ENCODE measurements around the gene SAFB2. TPM values are rescaled to one million over a fixed set of nuclear protein-coding genes. Genes with fewer than 3 reads are reported as not detected.

SAFB2 gene
- total and polyA plus RNA-seq, 2 donors (not counting 1 experiment from before 2014, with no cell fraction given): 76.5 to 242 TPM

DNA sequence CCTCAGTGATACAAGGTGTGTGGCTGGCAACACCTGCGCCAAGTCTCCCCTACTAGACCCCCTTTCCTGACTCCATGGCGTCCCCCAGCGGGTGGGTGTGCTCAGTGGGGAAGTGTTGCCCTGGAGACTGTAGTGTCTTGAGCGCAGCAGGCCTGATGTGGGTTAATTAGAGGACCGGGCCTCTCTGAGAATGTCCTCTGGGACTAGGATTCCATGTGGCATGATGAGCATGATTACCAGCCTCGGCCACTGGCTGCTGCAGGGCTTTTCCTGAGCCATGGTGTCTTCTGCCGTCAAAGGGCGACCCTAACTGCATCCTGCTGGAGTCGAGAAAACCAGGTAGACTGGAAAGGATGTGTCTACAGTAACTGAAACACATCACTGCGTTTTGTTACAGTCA, 29.7 kb upstream of the SAFB2 start:
- Histone ChIP-seq H3K27ac (ENCODE audit: low read length in 2 of 2) (no peak overlapping the region), H3K36me3 (replicated peaks in 1 of 2; ENCODE audit: control extremely low read depth in 1 of 2, control insufficient read depth in 1 of 2, extremely low read depth in 1 of 2, insufficient read depth in 2 of 2, low read length in 1 of 2) (peaks cover 9 to 87% of the 10 kb centered on the region in 2 experiments), H3K9ac (ENCODE audit: low read length) (no peak overlapping the region), H2AFZ (ENCODE audit: insufficient read depth, low read depth, low read length, poor library complexity, severe bottlenecking) (no peak overlapping the region), H3K79me2 (ENCODE audit: control insufficient read depth, insufficient read depth, low read length) (peaks cover 65% of the 10 kb centered on the region), H3K4me3 (ENCODE audit: control extremely low read depth in 1 of 5, extremely low read depth in 1 of 5, insufficient read depth in 1 of 5, low read depth in 2 of 5, low read length in 4 of 5) (no peak overlapping the region), H3K9me3 (ENCODE audit: control extremely low read depth in 1 of 3, control insufficient read depth in 2 of 3, insufficient read depth in 1 of 3, low read length in 2 of 3) (no peaks in the 10 kb centered on the region), H3K4me1 (ENCODE audit: control insufficient read depth in 2 of 2, insufficient read depth in 2 of 2, low read length in 2 of 2) (no peaks in the 10 kb centered on the region), H4K20me1 (ENCODE audit: control insufficient read depth, insufficient read depth, low read length, poor library complexity, severe bottlenecking) (peaks cover 38% of the 10 kb centered on the region), H3K27me3 (replicated peaks in 1 of 4; ENCODE audit: control extremely low read depth in 1 of 4, control insufficient read depth in 3 of 4, insufficient read depth in 4 of 4, low read length in 3 of 4) (no peaks in the 10 kb centered on the region), H3K4me2 (replicated peaks; ENCODE audit: low read depth, low read length, poor library complexity, severe bottlenecking) (no peak overlapping the region)
- POLR2A ChIA-PET: no interaction called here
- H3K27me3 Mint-ChIP-seq: no peaks in the 10 kb centered on the region
- ATAC-seq (ENCODE audit: low read depth): no peak
- H3K4me3 Mint-ChIP-seq: no peak overlapping the region
- CTCF ChIA-PET: no interaction called here
- H3K27ac Mint-ChIP-seq: no peak overlapping the region
- no peak for TF ChIP-seq EZH2 (IDR thresholded peaks at IDR 0.05; ENCODE audit: borderline replicate concordance, insufficient read depth, low read depth, low read length, poor library complexity, severe bottlenecking)
- TF ChIP-seq, protein P1, sequence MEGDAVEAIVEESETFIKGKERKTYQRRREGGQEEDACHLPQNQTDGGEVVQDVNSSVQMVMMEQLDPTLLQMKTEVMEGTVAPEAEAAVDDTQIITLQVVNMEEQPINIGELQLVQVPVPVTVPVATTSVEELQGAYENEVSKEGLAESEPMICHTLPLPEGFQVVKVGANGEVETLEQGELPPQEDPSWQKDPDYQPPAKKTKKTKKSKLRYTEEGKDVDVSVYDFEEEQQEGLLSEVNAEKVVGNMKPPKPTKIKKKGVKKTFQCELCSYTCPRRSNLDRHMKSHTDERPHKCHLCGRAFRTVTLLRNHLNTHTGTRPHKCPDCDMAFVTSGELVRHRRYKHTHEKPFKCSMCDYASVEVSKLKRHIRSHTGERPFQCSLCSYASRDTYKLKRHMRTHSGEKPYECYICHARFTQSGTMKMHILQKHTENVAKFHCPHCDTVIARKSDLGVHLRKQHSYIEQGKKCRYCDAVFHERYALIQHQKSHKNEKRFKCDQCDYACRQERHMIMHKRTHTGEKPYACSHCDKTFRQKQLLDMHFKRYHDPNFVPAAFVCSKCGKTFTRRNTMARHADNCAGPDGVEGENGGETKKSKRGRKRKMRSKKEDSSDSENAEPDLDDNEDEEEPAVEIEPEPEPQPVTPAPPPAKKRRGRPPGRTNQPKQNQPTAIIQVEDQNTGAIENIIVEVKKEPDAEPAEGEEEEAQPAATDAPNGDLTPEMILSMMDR (IDR thresholded peaks at IDR 0.05): no peak
- H3K9me3 Mint-ChIP-seq (ENCODE audit: insufficient read depth): no peaks in the 10 kb centered on the region
- intact Hi-C loops (cut with micrococcal nuclease): no loop called here
- H3K4me1 Mint-ChIP-seq: no peaks in the 10 kb centered on the region
- WGBS (ENCODE audit: insufficient coverage): 96% methylated on average over 7 of the region's 10 CpGs
- no peak for DNase-seq

DNA sequence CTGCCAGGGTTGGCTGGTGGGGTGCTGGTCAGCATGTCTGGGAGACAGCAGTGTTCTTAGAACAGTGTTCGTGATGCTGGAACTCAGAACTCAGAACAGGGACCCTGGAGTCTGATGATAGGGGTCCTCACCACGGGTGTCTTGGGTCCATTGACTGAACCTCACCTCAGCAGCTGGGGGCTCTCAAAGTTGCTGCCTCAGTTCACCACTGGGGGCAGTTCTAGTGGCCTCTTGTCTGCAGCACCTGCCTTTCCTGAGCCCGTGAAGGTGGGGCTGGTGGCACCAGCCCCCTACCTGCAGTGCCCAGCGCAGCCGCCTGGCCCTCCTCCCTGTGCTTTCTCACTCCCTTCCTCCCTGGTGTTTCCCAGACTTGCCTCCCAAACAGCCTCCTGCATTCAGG, 28.8 kb upstream of the SAFB2 start:
- intact Hi-C loops (cut with micrococcal nuclease): no loop called here
- peaks cover 1% of the 10 kb centered on the region for H3K4me1 Mint-ChIP-seq
- Histone ChIP-seq H2AFZ (ENCODE audit: insufficient read depth, low read depth, low read length, poor library complexity, severe bottlenecking) (no peak overlapping the region), H3K27me3 (replicated peaks in 1 of 4; ENCODE audit: control extremely low read depth in 1 of 4, control insufficient read depth in 3 of 4, insufficient read depth in 4 of 4, low read length in 3 of 4) (no peaks in the 10 kb centered on the region), H3K4me2 (replicated peaks; ENCODE audit: low read depth, low read length, poor library complexity, severe bottlenecking) (no peak overlapping the region), H3K27ac (ENCODE audit: low read length in 2 of 2) (no peak overlapping the region), H3K36me3 (replicated peaks in 1 of 2; ENCODE audit: control extremely low read depth in 1 of 2, control insufficient read depth in 1 of 2, extremely low read depth in 1 of 2, insufficient read depth in 2 of 2, low read length in 1 of 2) (peaks cover 9 to 89% of the 10 kb centered on the region in 2 experiments), H3K4me1 (ENCODE audit: control insufficient read depth in 2 of 2, insufficient read depth in 2 of 2, low read length in 2 of 2) (no peaks in the 10 kb centered on the region), H3K79me2 (ENCODE audit: control insufficient read depth, insufficient read depth, low read length) (peaks cover 67% of the 10 kb centered on the region), H3K4me3 (ENCODE audit: control extremely low read depth in 1 of 5, extremely low read depth in 1 of 5, insufficient read depth in 1 of 5, low read depth in 2 of 5, low read length in 4 of 5) (no peak overlapping the region), H4K20me1 (ENCODE audit: control insufficient read depth, insufficient read depth, low read length, poor library complexity, severe bottlenecking) (peaks cover 44% of the 10 kb centered on the region), H3K9ac (ENCODE audit: low read length) (no peak overlapping the region), H3K9me3 (ENCODE audit: control extremely low read depth in 1 of 3, control insufficient read depth in 2 of 3, insufficient read depth in 1 of 3, low read length in 2 of 3) (no peaks in the 10 kb centered on the region)
- POLR2A ChIA-PET: no interaction called here
- ATAC-seq (ENCODE audit: low read depth) (no peak), DNase-seq (no peak)
- CTCF ChIA-PET: no interaction called here
- 97% methylated on average over 5 of the region's 5 CpGs for WGBS (ENCODE audit: insufficient coverage)
- no peak overlapping the region for H3K27ac Mint-ChIP-seq
- no peak overlapping the region for H3K4me3 Mint-ChIP-seq
- no peaks in the 10 kb centered on the region for H3K27me3 Mint-ChIP-seq
- H3K9me3 Mint-ChIP-seq (ENCODE audit: insufficient read depth): no peaks in the 10 kb centered on the region
- TF ChIP-seq EZH2 (IDR thresholded peaks at IDR 0.05; ENCODE audit: borderline replicate concordance, insufficient read depth, low read depth, low read length, poor library complexity, severe bottlenecking): no peak
- TF ChIP-seq, protein P1 (IDR thresholded peaks at IDR 0.05): no peak

Data from B cell (primary cell).